ENCODE results near the gene WNT8B.

Gene WNT8B

GRCh38 chr10:100448951-100449350 is 13.9 kb upstream of the WNT8B start:
- Histone ChIP-seq H3K4me1 (ENCODE audit: insufficient read depth, low read length) (no peaks in the 10 kb centered on the region), H3K27me3 (ENCODE audit: control insufficient read depth in 1 of 2, insufficient read depth in 2 of 2, low read length in 2 of 2) (peaks cover 0 to 4% of the 10 kb centered on the region in 2 donors), H3K27ac (ENCODE audit: low read depth, low read length) (no peak overlapping the region)

GRCh38 chr10:100468322-100468721 is 5.5 kb downstream of the WNT8B start:
- H3K4me1 ChIP-seq (ENCODE audit: insufficient read depth, low read length): no peaks in the 10 kb centered on the region
- H3K4me3 ChIP-seq (ENCODE audit: low read depth in 1 of 2, low read length in 2 of 2): no peak overlapping the region
- H3K9ac ChIP-seq (ENCODE audit: low read length): no peak overlapping the region
- no peaks in the 10 kb centered on the region for H3K36me3 ChIP-seq (ENCODE audit: insufficient read depth, low read length)
- no peak overlapping the region for H3K27ac ChIP-seq (ENCODE audit: low read depth, low read length)
- peaks cover 0 to 6% of the 10 kb centered on the region in 2 donors for H3K27me3 ChIP-seq (ENCODE audit: control insufficient read depth in 1 of 2, insufficient read depth in 2 of 2, low read length in 2 of 2)
- H3K9me3 ChIP-seq (ENCODE audit: low read length): no peaks in the 10 kb centered on the region

More at GRCh38 chr10:100448951-100449350, 13.9 kb upstream of the WNT8B start:
- Histone ChIP-seq H3K9me3 (ENCODE audit: low read length) (no peaks in the 10 kb centered on the region), H3K36me3 (ENCODE audit: insufficient read depth, low read length) (no peaks in the 10 kb centered on the region), H3K9ac (ENCODE audit: low read length) (no peak overlapping the region), H3K4me3 (ENCODE audit: low read depth in 1 of 2, low read length in 2 of 2) (no peak overlapping the region)

GRCh38 chr10:100468978-100469377 is 6.2 kb downstream of the WNT8B start:
- no peak overlapping the region for H3K4me3 ChIP-seq (ENCODE audit: low read depth in 1 of 2, low read length in 2 of 2)
- H3K9me3 ChIP-seq (ENCODE audit: low read length): no peaks in the 10 kb centered on the region
- no peak overlapping the region for H3K27ac ChIP-seq (ENCODE audit: low read depth, low read length)
- no peak overlapping the region for H3K9ac ChIP-seq (ENCODE audit: low read length)
- H3K27me3 ChIP-seq (ENCODE audit: control insufficient read depth in 1 of 2, insufficient read depth in 2 of 2, low read length in 2 of 2): peaks cover 0 to 6% of the 10 kb centered on the region in 2 donors
- no peaks in the 10 kb centered on the region for H3K36me3 ChIP-seq (ENCODE audit: insufficient read depth, low read length)
- H3K4me1 ChIP-seq (ENCODE audit: insufficient read depth, low read length): no peaks in the 10 kb centered on the region

GRCh38 chr10:100469756-100470155 is 6.9 kb downstream of the WNT8B start:
- H3K36me3 ChIP-seq (ENCODE audit: insufficient read depth, low read length): no peaks in the 10 kb centered on the region
- H3K9me3 ChIP-seq (ENCODE audit: low read length): no peaks in the 10 kb centered on the region
- H3K9ac ChIP-seq (ENCODE audit: low read length): no peak overlapping the region
- H3K27me3 ChIP-seq (ENCODE audit: control insufficient read depth in 1 of 2, insufficient read depth in 2 of 2, low read length in 2 of 2): peaks cover 0 to 6% of the 10 kb centered on the region in 2 donors
- H3K4me3 ChIP-seq (ENCODE audit: low read depth in 1 of 2, low read length in 2 of 2): no peak overlapping the region
- H3K4me1 ChIP-seq (ENCODE audit: insufficient read depth, low read length): no peaks in the 10 kb centered on the region
- H3K27ac ChIP-seq (ENCODE audit: low read depth, low read length): no peak overlapping the region

- Histone ChIP-seq H3K27me3 (ENCODE audit: control insufficient read depth in 1 of 2, insufficient read depth in 2 of 2, low read length in 2 of 2) (peaks cover 0 to 6% of the 10 kb centered on the region in 2 donors), H3K9ac (ENCODE audit: low read length) (no peak overlapping the region), H3K4me1 (ENCODE audit: insufficient read depth, low read length) (no peaks in the 10 kb centered on the region), H3K9me3 (ENCODE audit: low read length) (no peaks in the 10 kb centered on the region), H3K27ac (ENCODE audit: low read depth, low read length) (no peak overlapping the region), H3K36me3 (ENCODE audit: insufficient read depth, low read length) (no peaks in the 10 kb centered on the region), H3K4me3 (ENCODE audit: low read depth in 1 of 2, low read length in 2 of 2) (no peak overlapping the region)
Measured at GRCh38 chr10:100470367-100470766, 7.6 kb downstream of the WNT8B start.

GRCh38 chr10:100477970-100478369 is 15.2 kb downstream of the WNT8B start:
- Histone ChIP-seq H3K4me3 (ENCODE audit: low read depth in 1 of 2, low read length in 2 of 2) (no peak overlapping the region), H3K36me3 (ENCODE audit: insufficient read depth, low read length) (no peaks in the 10 kb centered on the region), H3K4me1 (ENCODE audit: insufficient read depth, low read length) (peaks cover 8% of the 10 kb centered on the region), H3K9ac (ENCODE audit: low read length) (no peak overlapping the region), H3K27me3 (ENCODE audit: control insufficient read depth in 1 of 2, insufficient read depth in 2 of 2, low read length in 2 of 2) (peaks cover 12 to 20% of the 10 kb centered on the region in 2 donors), H3K27ac (ENCODE audit: low read depth, low read length) (no peak overlapping the region), H3K9me3 (ENCODE audit: low read length) (no peaks in the 10 kb centered on the region)

- no peaks in the 10 kb centered on the region for H3K36me3 ChIP-seq (ENCODE audit: insufficient read depth, low read length)
- H3K4me1 ChIP-seq (ENCODE audit: insufficient read depth, low read length): peaks cover 8% of the 10 kb centered on the region
- no peaks in the 10 kb centered on the region for H3K9me3 ChIP-seq (ENCODE audit: low read length)
- H3K27ac ChIP-seq (ENCODE audit: low read depth, low read length): no peak overlapping the region
- H3K4me3 ChIP-seq (ENCODE audit: low read depth in 1 of 2, low read length in 2 of 2): no peak overlapping the region
- H3K27me3 ChIP-seq (ENCODE audit: control insufficient read depth in 1 of 2, insufficient read depth in 2 of 2, low read length in 2 of 2): peaks cover 18 to 26% of the 10 kb centered on the region in 2 donors
- no peak overlapping the region for H3K9ac ChIP-seq (ENCODE audit: low read length)
Measured at GRCh38 chr10:100479037-100479436, 16.2 kb downstream of the WNT8B start.

GRCh38 chr10:100480002-100480401 is 17.2 kb downstream of the WNT8B start:
- H3K4me1 ChIP-seq (ENCODE audit: insufficient read depth, low read length): peaks cover 8% of the 10 kb centered on the region

GRCh38 chr10:100481462-100482081 is 18.8 kb downstream of the WNT8B start:
- peak overlapping the region; percentile 50 to 70 for H3K4me3 ChIP-seq (ENCODE audit: low read depth in 1 of 2, low read length in 2 of 2)
- no peaks in the 10 kb centered on the region for H3K9me3 ChIP-seq (ENCODE audit: low read length)
- H3K27ac ChIP-seq (ENCODE audit: low read depth, low read length): no peak overlapping the region
- H3K36me3 ChIP-seq (ENCODE audit: insufficient read depth, low read length): peaks cover 1% of the 10 kb centered on the region
- H3K4me1 ChIP-seq (ENCODE audit: insufficient read depth, low read length): peaks cover 8% of the 10 kb centered on the region
- H3K9ac ChIP-seq (ENCODE audit: low read length): no peak overlapping the region
- peaks cover 18 to 26% of the 10 kb centered on the region in 2 donors for H3K27me3 ChIP-seq (ENCODE audit: control insufficient read depth in 1 of 2, insufficient read depth in 2 of 2, low read length in 2 of 2)

More at GRCh38 chr10:100480002-100480401, 17.2 kb downstream of the WNT8B start:
- no peak overlapping the region for H3K27ac ChIP-seq (ENCODE audit: low read depth, low read length)
- H3K36me3 ChIP-seq (ENCODE audit: insufficient read depth, low read length): no peaks in the 10 kb centered on the region
- peaks cover 18 to 26% of the 10 kb centered on the region in 2 donors for H3K27me3 ChIP-seq (ENCODE audit: control insufficient read depth in 1 of 2, insufficient read depth in 2 of 2, low read length in 2 of 2)
- no peak overlapping the region for H3K9ac ChIP-seq (ENCODE audit: low read length)
- no peaks in the 10 kb centered on the region for H3K9me3 ChIP-seq (ENCODE audit: low read length)
- H3K4me3 ChIP-seq (ENCODE audit: low read depth in 1 of 2, low read length in 2 of 2): no peak overlapping the region

GRCh38 chr10:100482181-100482833 is 19.5 kb downstream of the WNT8B start:
- Histone ChIP-seq H3K4me3 (ENCODE audit: low read depth in 1 of 2, low read length in 2 of 2) (peak overlapping the region; percentile 50 to 70), H3K27me3 (ENCODE audit: control insufficient read depth in 1 of 2, insufficient read depth in 2 of 2, low read length in 2 of 2) (peaks cover 18 to 26% of the 10 kb centered on the region in 2 donors), H3K27ac (ENCODE audit: low read depth, low read length) (no peak overlapping the region), H3K9ac (ENCODE audit: low read length) (no peak overlapping the region), H3K9me3 (ENCODE audit: low read length) (no peaks in the 10 kb centered on the region), H3K4me1 (ENCODE audit: insufficient read depth, low read length) (peaks cover 8% of the 10 kb centered on the region), H3K36me3 (ENCODE audit: insufficient read depth, low read length) (peaks cover 9% of the 10 kb centered on the region)

GRCh38 chr10:100482834-100483185 is 20.0 kb downstream of the WNT8B start:
- H3K4me3 ChIP-seq (ENCODE audit: low read depth in 1 of 2, low read length in 2 of 2): peak overlapping the region in 1 of 2 donors; percentile 70
- H3K27me3 ChIP-seq (ENCODE audit: control insufficient read depth in 1 of 2, insufficient read depth in 2 of 2, low read length in 2 of 2): peaks cover 18 to 26% of the 10 kb centered on the region in 2 donors

More at GRCh38 chr10:100482834-100483185, 20.0 kb downstream of the WNT8B start:
- Histone ChIP-seq H3K27ac (ENCODE audit: low read depth, low read length) (no peak overlapping the region), H3K4me1 (ENCODE audit: insufficient read depth, low read length) (peaks cover 8% of the 10 kb centered on the region), H3K9me3 (ENCODE audit: low read length) (no peaks in the 10 kb centered on the region), H3K36me3 (ENCODE audit: insufficient read depth, low read length) (peaks cover 14% of the 10 kb centered on the region), H3K9ac (ENCODE audit: low read length) (no peak overlapping the region)
